ENCODE data around the gene IGSF5.
A peak's percentile ranks its signal among the peaks of the same experiment; 100 is the strongest.
"Not testable (repeated sequence)": the region's sequence is repeated elsewhere in the genome, so short reads cannot be mapped to it uniquely, and the experiment has no call there.

Gene IGSF5

GRCh38 chr21:39744883-39745282 is at the start of gene IGSF5:
Gene IGSF5 (plus strand): TSS chr21:39745183. CDS start chr21:39745510, 327 bp downstream.
- not testable (repeated sequence) for DNase-seq (ENCODE audit: low read depth, low spot score)

GRCh38 chr21:39696196-39696595 is 48.8 kb upstream of the IGSF5 start:
- no peak for DNase-seq (ENCODE audit: low read depth, low spot score)

DNA sequence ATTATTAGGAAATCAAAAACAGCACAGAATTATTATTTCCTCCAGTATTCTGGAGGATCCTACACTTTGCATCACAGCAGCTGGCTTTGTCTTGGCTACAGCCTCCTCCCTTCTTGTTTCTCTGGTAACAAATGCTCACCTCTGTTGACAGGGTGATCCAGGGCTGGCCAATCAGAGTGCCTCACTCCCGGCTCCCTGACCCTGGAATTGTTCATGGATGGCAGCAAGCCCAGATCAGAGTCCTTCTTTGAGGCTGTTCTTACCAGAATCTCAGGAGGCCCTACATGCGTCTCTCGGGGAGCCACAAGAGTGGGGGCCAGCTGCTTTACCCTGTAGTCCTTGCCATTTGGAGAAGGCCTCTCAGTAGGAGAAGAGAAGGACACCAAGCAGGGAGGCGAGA is 48.4 kb upstream of the IGSF5 start:
- DNase-seq (ENCODE audit: low read depth, low spot score), result peak; percentile 37

DNA sequence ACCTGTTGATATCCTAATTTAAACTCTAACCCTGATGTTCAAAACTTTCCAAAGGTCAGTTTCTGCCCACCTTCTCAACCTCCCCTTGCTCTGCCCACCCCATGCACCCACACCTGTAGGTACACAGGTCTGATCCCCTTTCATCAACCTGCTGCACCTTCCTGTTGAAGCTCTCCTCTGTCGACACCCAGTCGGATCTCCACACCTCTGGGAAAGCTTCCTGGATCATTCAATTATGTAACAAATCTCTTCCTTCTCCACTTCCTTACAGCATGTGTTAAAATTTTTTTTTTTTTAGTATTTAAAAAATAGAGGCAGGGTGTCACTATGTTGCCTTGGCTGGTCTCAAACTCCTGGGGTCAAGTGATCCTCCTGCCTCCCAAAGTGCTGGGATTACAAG is 44.7 kb upstream of the IGSF5 start:
- DNase-seq (ENCODE audit: low read depth, low spot score), result no peak

DNA sequence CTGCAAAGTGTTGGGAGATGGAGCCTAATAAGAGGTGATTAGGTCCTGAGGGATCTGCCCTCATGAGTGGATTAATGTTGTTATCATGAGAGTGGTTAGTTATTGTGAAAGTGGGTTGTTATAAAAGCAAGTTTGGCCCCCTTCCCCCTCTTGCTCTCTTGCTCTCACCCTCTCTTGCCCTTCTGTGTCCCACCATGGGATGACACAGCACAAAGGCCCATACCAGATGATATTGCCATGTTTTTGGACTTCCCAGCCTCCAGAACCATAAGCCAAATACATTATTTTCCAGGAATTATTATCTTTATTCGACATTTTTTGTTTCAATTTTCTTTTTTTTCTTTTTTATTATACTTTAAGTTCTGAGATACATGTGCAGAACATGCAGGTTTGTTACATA is 41.4 kb upstream of the IGSF5 start:
- DNase-seq (ENCODE audit: low read depth, low spot score), result no peak

GRCh38 chr21:39705849-39706248 is 39.1 kb upstream of the IGSF5 start:
- DNase-seq (ENCODE audit: low read depth, low spot score), result no peak

DNA sequence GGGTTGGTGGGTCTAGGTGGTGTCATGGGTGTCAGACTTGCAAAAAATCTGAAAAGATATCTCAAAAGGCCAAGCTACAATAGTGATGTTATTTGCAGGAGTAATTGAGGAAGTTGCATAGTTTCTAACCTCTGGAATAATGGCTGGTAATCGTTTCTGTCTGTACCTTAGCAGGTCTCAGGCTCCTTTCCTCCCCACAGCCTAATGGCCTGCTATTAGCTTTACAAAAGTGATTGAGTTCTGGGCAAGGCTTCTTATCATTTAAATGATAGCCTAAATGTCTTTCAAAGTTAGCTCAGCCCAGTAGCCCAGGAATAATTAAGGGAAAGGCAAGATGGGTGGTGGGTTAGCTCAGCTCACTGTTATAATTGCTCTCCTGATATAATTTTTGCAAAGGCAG is 37.7 kb upstream of the IGSF5 start:
- no peak for DNase-seq (ENCODE audit: low read depth, low spot score)

DNA sequence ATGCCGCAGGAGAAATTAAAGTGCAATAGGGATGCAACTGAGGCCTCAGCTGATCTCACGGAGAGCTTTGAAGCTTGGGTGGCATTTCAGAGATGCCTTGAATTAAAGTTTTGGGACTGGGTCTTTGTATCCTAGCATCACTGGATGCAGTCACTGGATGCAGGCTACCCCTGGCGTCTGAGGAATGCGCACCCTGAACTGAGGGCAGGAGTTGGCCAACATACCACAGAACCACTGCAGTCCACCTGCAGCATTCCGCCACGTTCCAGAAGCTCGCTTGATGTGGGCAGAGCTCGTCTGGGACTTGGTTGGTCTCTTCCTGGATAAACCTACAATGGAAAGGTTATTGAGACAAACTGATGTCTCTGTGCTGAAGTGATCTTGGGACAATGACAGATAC is 34.1 kb upstream of the IGSF5 start:
- DNase-seq (ENCODE audit: low read depth, low spot score), result no peak

DNA sequence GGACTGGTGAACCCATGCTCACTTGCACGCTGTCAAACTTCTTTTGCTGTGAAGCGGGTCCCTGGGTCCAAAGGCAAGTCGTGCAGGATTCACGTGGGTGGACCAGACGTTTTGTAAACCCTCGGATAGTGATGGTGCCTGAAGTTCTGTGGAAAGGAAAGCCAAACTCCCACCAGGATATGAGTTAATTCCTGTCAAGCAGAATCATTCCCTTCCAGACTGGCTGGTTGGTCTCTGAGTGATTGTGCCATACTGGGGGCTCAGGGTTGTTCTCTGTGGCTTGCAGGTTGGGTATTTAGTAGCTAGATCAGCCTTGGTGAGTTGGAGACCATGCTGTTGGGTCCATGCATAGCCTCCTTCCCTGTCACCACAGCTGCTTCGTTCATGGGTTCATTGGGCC is 32.7 kb upstream of the IGSF5 start:
- no peak for DNase-seq (ENCODE audit: low read depth, low spot score)

- no peak for DNase-seq (ENCODE audit: low read depth, low spot score)
Observed at GRCh38 chr21:39712976-39713375, 32.0 kb upstream of the IGSF5 start.

- no peak for DNase-seq (ENCODE audit: low read depth, low spot score)
Observed at GRCh38 chr21:39713905-39714304, 31.1 kb upstream of the IGSF5 start.

GRCh38 chr21:39714331-39714730 is 30.7 kb upstream of the IGSF5 start:
- no peak for DNase-seq (ENCODE audit: low read depth, low spot score)

DNA sequence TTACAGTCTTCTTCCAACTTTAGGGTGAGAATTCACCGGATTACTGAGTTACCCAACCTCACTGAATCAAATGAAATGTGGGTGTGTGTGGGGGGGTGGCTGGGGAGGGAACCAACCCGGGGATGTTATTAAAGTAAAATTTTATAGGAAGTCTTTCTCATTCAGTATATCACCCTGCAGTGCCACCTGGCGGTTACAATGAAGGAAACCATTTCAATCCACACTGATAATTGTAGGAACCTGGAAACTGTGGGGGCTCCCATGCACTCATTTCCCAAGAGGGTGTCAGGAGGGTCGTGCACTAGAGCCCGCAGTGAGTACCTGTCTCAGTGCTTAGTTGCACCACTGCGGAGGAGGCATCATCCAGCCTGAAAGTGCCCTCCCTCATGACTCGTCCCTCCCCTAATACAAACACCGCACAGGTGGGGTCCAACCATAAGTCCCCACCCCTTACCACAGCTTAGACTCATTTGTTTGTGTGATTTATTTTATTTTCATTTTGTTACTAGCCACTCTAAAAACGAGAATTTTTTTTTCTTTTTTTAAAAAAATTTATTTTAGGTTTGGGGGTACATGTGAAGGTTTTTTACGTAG is 29.1 kb upstream of the IGSF5 start:
- DNase-seq (ENCODE audit: low read depth, low spot score), result peak; percentile 66

- no peak for DNase-seq (ENCODE audit: low read depth, low spot score)
Observed at GRCh38 chr21:39720126-39720778, 24.7 kb upstream of the IGSF5 start.

- DNase-seq (ENCODE audit: low read depth, low spot score), result no peak
Observed at GRCh38 chr21:39721885-39722284, 23.1 kb upstream of the IGSF5 start.

DNA sequence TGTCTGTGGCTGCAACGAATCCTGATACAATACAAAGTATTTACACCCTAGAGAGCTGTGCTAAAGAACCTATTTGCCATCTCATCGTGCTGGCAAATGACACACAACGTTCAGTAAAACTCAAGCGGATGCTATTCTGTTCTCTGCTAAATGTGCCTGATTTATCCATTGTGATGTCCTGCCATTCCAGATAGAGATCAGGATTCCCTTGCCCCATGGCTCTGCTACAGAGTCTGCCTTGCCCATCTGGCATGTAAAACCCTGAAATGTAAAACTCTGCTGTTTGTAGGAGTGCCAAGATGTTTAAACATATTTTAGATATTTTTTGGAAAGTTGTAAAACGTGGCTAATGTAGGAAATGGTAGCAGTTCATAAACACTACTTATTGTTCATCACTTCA is 20.0 kb upstream of the IGSF5 start:
- no peak for DNase-seq (ENCODE audit: low read depth, low spot score)

- no peak for DNase-seq (ENCODE audit: low read depth, low spot score)
Observed at GRCh38 chr21:39726133-39726532, 18.9 kb upstream of the IGSF5 start.

DNA sequence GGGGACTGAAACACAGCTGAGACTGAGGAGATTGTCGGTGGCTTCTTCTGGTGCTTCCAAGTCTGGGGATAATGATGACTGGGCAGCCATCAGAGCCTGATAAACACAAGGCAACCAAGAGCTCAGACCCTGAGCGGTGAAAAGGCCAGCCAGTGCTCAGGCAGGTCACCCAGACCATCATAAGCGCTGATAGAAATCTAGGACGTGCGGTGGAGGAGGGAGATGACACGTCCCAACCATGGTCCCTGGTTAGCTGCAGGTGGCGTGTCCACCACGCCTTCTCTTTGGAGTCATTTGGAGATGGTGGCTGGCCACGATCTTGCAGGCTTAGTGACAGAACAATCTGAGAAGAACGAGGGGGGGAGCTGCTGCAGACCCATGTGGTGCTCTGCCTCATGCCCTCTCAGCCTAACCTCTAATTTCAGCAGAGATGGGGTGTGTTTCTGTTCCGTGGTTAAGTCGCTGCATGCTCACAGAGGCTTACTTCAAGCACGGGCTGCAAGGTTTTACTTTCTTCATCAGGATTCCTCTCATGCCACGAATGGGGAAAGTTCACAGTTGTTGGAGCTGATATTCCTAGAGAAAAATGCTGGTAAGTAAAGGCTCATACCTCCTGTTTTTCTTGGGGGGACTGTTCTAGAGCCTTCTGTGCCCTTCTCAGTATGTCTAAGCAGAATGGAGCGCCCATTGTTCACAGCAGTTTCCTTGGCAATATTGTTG is 17.4 kb upstream of the IGSF5 start:
- DNase-seq (ENCODE audit: low read depth, low spot score), result no peak

DNA sequence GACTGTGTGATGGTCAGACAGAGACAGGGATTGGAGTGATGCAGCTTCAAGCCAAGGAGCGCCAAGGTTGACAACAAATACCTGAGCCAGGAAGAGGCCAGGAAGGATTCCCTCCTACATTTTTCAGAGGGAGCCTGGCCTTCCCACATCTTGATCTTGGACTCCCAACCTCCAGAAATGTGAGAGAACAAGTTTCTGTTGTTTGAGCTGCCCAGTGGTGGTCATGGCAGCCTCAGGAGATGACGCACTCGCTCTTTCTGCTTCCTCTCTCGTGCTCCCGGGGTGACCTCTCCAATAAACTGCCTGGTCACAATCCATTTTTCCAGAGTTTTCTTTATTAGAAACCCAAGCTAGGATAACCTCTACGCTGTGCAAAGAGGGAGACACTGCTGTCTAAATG is 16.6 kb upstream of the IGSF5 start:
- DNase-seq (ENCODE audit: low read depth, low spot score), result no peak

- peak; percentile 76 for DNase-seq (ENCODE audit: low read depth, low spot score)
Observed at GRCh38 chr21:39730418-39731157, 14.4 kb upstream of the IGSF5 start.

DNA sequence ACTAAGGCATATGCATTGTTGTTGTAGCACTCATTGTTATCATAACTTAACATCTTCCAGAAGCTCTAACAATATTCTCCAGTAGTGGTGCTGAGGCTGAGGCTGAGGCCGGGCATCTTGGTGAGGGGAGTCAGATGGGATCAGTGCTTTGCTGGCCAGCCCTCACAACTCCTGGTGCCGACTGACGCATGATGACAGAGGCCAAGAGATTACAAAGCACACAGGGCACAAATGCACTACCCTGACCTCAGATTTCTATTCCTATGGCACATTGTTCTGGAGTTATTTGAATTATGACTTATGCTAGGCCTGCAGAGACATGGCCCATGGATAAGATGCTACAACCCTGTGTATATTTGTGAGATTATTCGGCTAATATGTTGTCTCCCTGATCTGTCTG is 8.3 kb upstream of the IGSF5 start:
- no peak for DNase-seq (ENCODE audit: low read depth, low spot score)

- no peak for DNase-seq (ENCODE audit: low read depth, low spot score)
Observed at GRCh38 chr21:39737376-39738000, 7.5 kb upstream of the IGSF5 start.
